NCI-H774 (cell line): ENCODE results near the gene MMS19.

ENCODE experiments used
- DNase-seq: peaks from one replicate; lab custom pipeline; 2025; lab: John Stamatoyannopoulos, UW

The MMS19 gene

GRCh38 chr10:97464226-97464625 lies 34.0 kb downstream of the MMS19 start:
- no peak for DNase-seq

- DNase-seq: peak; percentile 1
Measured at GRCh38 chr10:97463363-97464132, 34.7 kb downstream of the MMS19 start.

GRCh38 chr10:97462309-97462708 lies 35.9 kb downstream of the MMS19 start:
- no peak for DNase-seq

- no peak for DNase-seq
Measured at GRCh38 chr10:97459933-97460332, 38.3 kb downstream of the MMS19 start.

- DNase-seq: no peak
Measured at GRCh38 chr10:97459111-97459510, 39.1 kb downstream of the MMS19 start.

- no peak for DNase-seq
Measured at GRCh38 chr10:97456686-97457065, 41.5 kb downstream of the MMS19 start.

GRCh38 chr10:97456034-97456685 lies 42.1 kb downstream of the MMS19 start:
- no peak for DNase-seq

GRCh38 chr10:97454330-97455036 lies 43.7 kb downstream of the MMS19 start:
- DNase-seq: no peak

- DNase-seq: no peak
Measured at GRCh38 chr10:97452352-97452751, 45.9 kb downstream of the MMS19 start.

- DNase-seq: no peak
Measured at GRCh38 chr10:97451605-97452004, 46.6 kb downstream of the MMS19 start.

GRCh38 chr10:97450828-97451227 lies 47.4 kb downstream of the MMS19 start:
- no peak for DNase-seq

- peak; percentile 68 for DNase-seq
Measured at GRCh38 chr10:97445722-97446639, 52.2 kb downstream of the MMS19 start, which contains the start of the genes EXOSC1 and ZDHHC16. TSS of gene EXOSC1 (minus strand) at chr10:97446006. CDS start at chr10:97445985, 21 bp downstream. TSS of gene ZDHHC16 (plus strand) at chr10:97446175. CDS start at chr10:97451676, 5,501 bp downstream.

GRCh38 chr10:97445357-97445721 lies 52.9 kb downstream of the MMS19 start:
- no peak for DNase-seq

- DNase-seq: no peak
Measured at GRCh38 chr10:97444212-97444611, 54.0 kb downstream of the MMS19 start.

GRCh38 chr10:97442277-97442676 lies 55.9 kb downstream of the MMS19 start:
- DNase-seq: no peak

GRCh38 chr10:97435211-97435610 lies 63.0 kb downstream of the MMS19 start:
- DNase-seq: no peak

GRCh38 chr10:97434557-97434956 lies 63.7 kb downstream of the MMS19 start:
- DNase-seq: no peak

- DNase-seq: no peak
Measured at GRCh38 chr10:97434055-97434454, 64.2 kb downstream of the MMS19 start.

GRCh38 chr10:97428572-97428981 lies 69.6 kb downstream of the MMS19 start:
- DNase-seq: no peak

- no peak for DNase-seq
Measured at GRCh38 chr10:97427571-97428179, 70.5 kb downstream of the MMS19 start.
